Keratinocyte (primary cell): ENCODE measurements around the gene PARP14. TPM values are rescaled to one million over a fixed set of nuclear protein-coding genes. Genes with fewer than 3 reads are reported as not detected.

Source experiments
- DNase-seq: peaks from one replicate; pipeline ENCODE4 v3.0.0-alpha.2; 2011; ENCODE audit warnings: low read depth, missing footprints, low spot score
- FAIRE-seq: peaks from 2 replicates; lab custom pipeline; 2011; peaks lifted over from hg19 to GRCh38; lab: Jason Lieb, UNC
- H2AFZ ChIP-seq: 2 replicates; pipeline ENCODE4 v1.6.0; 2012; ENCODE audit warnings: low read length, control low read depth, inconsistent platforms; ENCODE audit not compliant: control insufficient read depth
- H3K27ac ChIP-seq: 2 replicates; pipeline ENCODE4 v1.5.1; 2011; ENCODE audit warnings: low read length; ENCODE audit not compliant: control insufficient read depth, insufficient read depth
- H3K27me3 ChIP-seq: 3 replicates; pipeline ENCODE4 v1.6.0; 2011; ENCODE audit warnings: low read length; ENCODE audit not compliant: control insufficient read depth, insufficient read depth; ENCODE audit errors: extremely low read depth
- H3K36me3 ChIP-seq, 2 experiments: 2 replicates in 1 of 2; 3 replicates in 1 of 2; pipeline ENCODE4 v1.5.1; 2011; ENCODE audit warnings: low read length in 2 of 2, mild to moderate bottlenecking in 1 of 2; ENCODE audit not compliant: control insufficient read depth in 2 of 2, insufficient read depth in 2 of 2; ENCODE audit errors: extremely low read depth in 1 of 2
- H3K4me1 ChIP-seq: 3 replicates; pipeline ENCODE4 v1.5.1; 2011; ENCODE audit warnings: low read length; ENCODE audit not compliant: control insufficient read depth, insufficient read depth; ENCODE audit errors: extremely low read depth
- H3K4me2 ChIP-seq: 3 replicates; pipeline ENCODE4 v1.6.0; 2011; ENCODE audit warnings: low read depth, low read length; ENCODE audit not compliant: control insufficient read depth, insufficient read depth; ENCODE audit errors: extremely low read depth
- H3K4me3 ChIP-seq, 3 experiments: fragments of 200-600 bp in 1 of 3; sonication (generic) in 1 of 3; 2 replicates in 2 of 3; 3 replicates in 1 of 3; pipeline ENCODE4 v1.5.1; 2011 to 2016; ENCODE audit warnings: low read length in 3 of 3, mild to moderate bottlenecking in 3 of 3, control low read depth in 2 of 3, inconsistent platforms in 1 of 3, low read depth in 1 of 3, mixed read lengths in 1 of 3, mixed run types in 1 of 3, moderate library complexity in 1 of 3; ENCODE audit not compliant: control insufficient read depth in 2 of 3, insufficient read depth in 2 of 3; ENCODE audit errors: extremely low read depth in 1 of 3
- H3K79me2 ChIP-seq: 2 replicates; pipeline ENCODE4 v1.6.0; 2012; ENCODE audit warnings: low read length; ENCODE audit not compliant: control insufficient read depth, insufficient read depth
- H3K9ac ChIP-seq: 3 replicates; pipeline ENCODE4 v1.6.0; 2011; ENCODE audit warnings: low read length; ENCODE audit not compliant: control insufficient read depth, insufficient read depth; ENCODE audit errors: extremely low read depth
- H3K9me1 ChIP-seq: 3 replicates; pipeline ENCODE4 v1.6.0; 2011; ENCODE audit warnings: low read length; ENCODE audit not compliant: control insufficient read depth, insufficient read depth; ENCODE audit errors: extremely low read depth
- H3K9me3 ChIP-seq: 2 replicates; pipeline ENCODE4 v1.5.1; 2012; ENCODE audit warnings: low read depth, low read length; ENCODE audit not compliant: control insufficient read depth
- H4K20me1 ChIP-seq: 3 replicates; pipeline ENCODE4 v1.6.0; 2011; ENCODE audit warnings: low read length; ENCODE audit not compliant: control insufficient read depth, insufficient read depth; ENCODE audit errors: extremely low read depth
- CTCF ChIP-seq, 3 experiments: IDR thresholded peaks in 1 of 3; conservative IDR thresholded peaks in 1 of 3; optimal IDR thresholded peaks in 1 of 3; 2 replicates in 2 of 3; 3 replicates in 1 of 3; pipeline versions ENCODE3 to v1.5.1; 2011; ENCODE audit warnings: low read length in 3 of 3, mild to moderate bottlenecking in 3 of 3, moderate library complexity in 2 of 3, control low read depth in 1 of 3, inconsistent platforms in 1 of 3; ENCODE audit not compliant: insufficient read depth in 2 of 3; ENCODE audit errors: extremely low read depth in 1 of 3
- EZH2 ChIP-seq: IDR thresholded peaks from one replicate; pipeline ENCODE4 v1.6.1; 2012; ENCODE audit warnings: inconsistent platforms, mild to moderate bottlenecking, low read length, moderate library complexity
- dilution Hi-C: fragments of 300-500 bp; cut with MboI; formaldehyde crosslinking; loops from one replicate; pipeline ENCODE4 v1.7.0; 2020; ENCODE audit warnings: low sequenced_read_pairs; ENCODE audit not compliant: extremely low pct_ligation_motif_present
- polyA plus RNA-seq, 5 experiments: library from polyadenylated mRNA; depleted of rRNA in 3 of 5; stranded (reverse) in 3 of 5; stranded (forward) in 1 of 5; unstranded in 1 of 5; fragments of >200 nt; gene quantifications; 1 replicate in 1 of 5; 2 replicates in 3 of 5; 3 replicates in 1 of 5; pipeline versions ENCODE4 v1.2.1 to v1.2.3, GENCODE V29; 2011 to 2012; ENCODE audit warnings: missing spikeins in 2 of 5, low read depth in 1 of 5, low replicate concordance in 1 of 5

PARP14 gene
- polyA plus RNA-seq, 1 donor (not counting 4 experiments of a cell fraction or from before 2014, with no cell fraction given), result 25.7 TPM

- dilution Hi-C loops, result no loop called here
- DNase-seq (no peak), FAIRE-seq (no peak)
- H3K36me3 ChIP-seq, result peaks cover 3 to 16% of the 10 kb centered on the region in 2 experiments
- no peaks in the 10 kb centered on the region for H3K27me3 ChIP-seq
- H3K4me2 ChIP-seq, result no peak overlapping the region
- H3K4me3 ChIP-seq, result no peak overlapping the region
- no peaks in the 10 kb centered on the region for H3K79me2 ChIP-seq
- H2AFZ ChIP-seq, result no peak overlapping the region
- H3K27ac ChIP-seq, result no peak overlapping the region
- H3K9ac ChIP-seq, result no peak overlapping the region
- H4K20me1 ChIP-seq, result no peaks in the 10 kb centered on the region
- no peaks in the 10 kb centered on the region for H3K9me1 ChIP-seq
- no peaks in the 10 kb centered on the region for H3K9me3 ChIP-seq
- TF ChIP-seq CTCF (optimal IDR thresholded peaks at IDR 0.05 in 1 of 3, IDR thresholded peaks at IDR 0.05 in 1 of 3, conservative IDR thresholded peaks at IDR 0.05 in 1 of 3; ENCODE audit: extremely low read depth in 1 of 3, insufficient read depth in 2 of 3, low read length in 3 of 3) (no peak), EZH2 (no peak)
- no peaks in the 10 kb centered on the region for H3K4me1 ChIP-seq
These were observed 36.0 kb downstream of the PARP14 start for GRCh38 chr3:122716667-122717066.

- Histone ChIP-seq H3K36me3 (peaks cover 3 to 8% of the 10 kb centered on the region in 2 experiments), H3K4me2 (no peak overlapping the region), H3K27me3 (no peaks in the 10 kb centered on the region), H4K20me1 (no peaks in the 10 kb centered on the region), H3K4me1 (no peaks in the 10 kb centered on the region), H3K4me3 (no peak overlapping the region), H3K9me1 (no peaks in the 10 kb centered on the region), H3K27ac (no peak overlapping the region), H3K79me2 (no peaks in the 10 kb centered on the region), H3K9ac (no peak overlapping the region), H2AFZ (no peak overlapping the region), H3K9me3 (no peaks in the 10 kb centered on the region)
- dilution Hi-C loops, result no loop called here
- no peak for TF ChIP-seq EZH2
- DNase-seq (no peak), FAIRE-seq (no peak)
These were observed 38.8 kb downstream of the PARP14 start for GRCh38 chr3:122719273-122719921.

- no peak for TF ChIP-seq EZH2
- no peak for TF ChIP-seq CTCF (optimal IDR thresholded peaks at IDR 0.05 in 1 of 3, IDR thresholded peaks at IDR 0.05 in 1 of 3, conservative IDR thresholded peaks at IDR 0.05 in 1 of 3; ENCODE audit: extremely low read depth in 1 of 3, insufficient read depth in 2 of 3, low read length in 3 of 3)
- Histone ChIP-seq H3K27me3 (no peaks in the 10 kb centered on the region), H3K4me1 (no peaks in the 10 kb centered on the region), H3K4me2 (no peak overlapping the region), H3K36me3 (no peaks in the 10 kb centered on the region), H3K27ac (no peak overlapping the region), H3K9me1 (no peaks in the 10 kb centered on the region), H3K9me3 (no peaks in the 10 kb centered on the region), H3K4me3 (no peak overlapping the region), H3K79me2 (no peaks in the 10 kb centered on the region), H2AFZ (no peak overlapping the region), H3K9ac (no peak overlapping the region), H4K20me1 (no peaks in the 10 kb centered on the region)
- DNase-seq (no peak), FAIRE-seq (no peak)
- dilution Hi-C loops, result no loop called here
These were observed 44.5 kb downstream of the PARP14 start for GRCh38 chr3:122725106-122725505.
